Fibroblast of skin of right quadriceps (primary cell): Measurements from ENCODE around the gene RPS2.

Experiments used
- DNase-seq: peaks from one replicate; pipeline ENCODE4 v3.0.0-alpha.2; 2013

Gene RPS2

DNA sequence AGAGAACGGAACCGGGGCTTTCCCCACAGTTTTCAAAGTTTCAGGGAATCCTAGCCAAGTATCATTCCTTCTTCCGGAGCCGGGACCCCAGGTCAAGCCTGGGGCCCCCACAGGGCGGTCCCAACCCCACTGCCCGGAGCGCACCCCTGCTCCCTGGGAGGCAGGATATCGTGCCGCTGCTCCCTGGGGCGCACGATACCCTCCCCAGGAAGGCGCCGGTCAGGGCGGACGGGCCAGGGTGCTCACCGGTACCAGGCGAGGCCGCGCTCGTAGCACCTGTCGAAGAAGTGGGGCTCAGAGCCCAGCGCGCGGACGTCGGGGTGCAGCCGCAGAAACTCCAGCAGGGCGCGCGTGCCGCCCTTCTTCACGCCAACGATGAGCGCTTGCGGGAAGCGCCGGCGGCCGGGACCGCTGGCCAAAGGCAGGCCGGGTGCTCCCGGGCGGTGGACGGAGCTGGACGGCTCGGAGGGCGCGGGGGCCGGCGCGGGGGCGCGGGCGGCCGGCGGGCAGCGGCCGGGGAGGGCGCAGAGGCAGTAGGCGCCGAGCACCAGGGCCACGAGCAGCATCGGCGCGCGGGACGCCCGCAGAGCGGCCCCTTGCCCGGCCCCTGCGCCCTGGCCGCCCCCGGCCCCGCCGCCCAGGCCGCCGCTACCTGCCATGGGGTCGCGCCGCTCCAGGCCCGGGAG lies 46.8 kb downstream of the RPS2 start:
- DNase-seq, result no peak

DNA sequence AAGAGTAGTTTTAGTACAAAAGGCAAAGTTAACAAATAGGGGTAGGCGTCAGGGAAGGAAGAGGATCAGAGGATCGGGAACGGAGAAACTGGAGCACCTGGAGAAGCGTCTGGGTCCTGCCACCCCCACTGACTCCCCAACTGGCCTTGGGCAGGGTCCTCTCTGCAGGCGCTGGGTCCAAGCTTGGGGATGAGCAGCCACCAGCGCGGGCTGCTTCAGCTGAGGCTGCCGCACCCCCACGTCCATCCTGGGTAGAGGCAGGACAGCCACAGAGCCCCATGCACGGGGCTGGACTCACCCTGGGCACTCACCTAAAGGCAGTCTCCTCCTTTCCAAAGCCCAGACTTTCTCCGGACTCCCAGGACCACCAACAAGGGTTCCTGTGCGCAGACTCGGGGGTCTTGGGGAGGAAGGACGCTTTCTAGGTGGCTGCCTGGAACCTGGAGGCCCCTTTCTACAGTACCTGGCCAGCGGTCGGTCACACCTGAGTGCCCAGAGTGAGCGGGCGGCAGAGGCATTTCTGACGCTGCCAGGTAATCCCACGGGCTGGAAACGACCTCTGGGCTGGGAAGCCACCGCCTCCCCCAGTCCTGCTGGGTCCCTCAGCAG lies 47.5 kb downstream of the RPS2 start:
- DNase-seq, result no peak

DNA sequence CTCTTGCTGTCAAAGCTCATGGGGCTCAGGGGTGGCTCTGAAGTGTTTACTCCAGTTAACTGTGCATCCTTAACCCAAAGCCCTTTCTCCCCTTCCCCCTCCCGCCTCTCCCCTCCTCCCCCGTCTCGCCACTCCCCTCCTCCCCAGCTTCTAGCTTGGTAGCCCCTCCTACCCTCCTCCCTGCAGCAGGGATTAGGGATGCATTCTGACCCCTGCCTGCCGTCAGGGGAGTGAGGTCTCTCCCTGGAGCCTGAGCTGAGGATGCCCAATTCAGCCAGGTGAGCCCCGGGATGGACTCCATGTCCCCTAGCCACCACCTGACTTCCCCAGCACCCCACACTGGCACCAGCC lies 48.0 kb downstream of the RPS2 start:
- DNase-seq, result no peak

DNA sequence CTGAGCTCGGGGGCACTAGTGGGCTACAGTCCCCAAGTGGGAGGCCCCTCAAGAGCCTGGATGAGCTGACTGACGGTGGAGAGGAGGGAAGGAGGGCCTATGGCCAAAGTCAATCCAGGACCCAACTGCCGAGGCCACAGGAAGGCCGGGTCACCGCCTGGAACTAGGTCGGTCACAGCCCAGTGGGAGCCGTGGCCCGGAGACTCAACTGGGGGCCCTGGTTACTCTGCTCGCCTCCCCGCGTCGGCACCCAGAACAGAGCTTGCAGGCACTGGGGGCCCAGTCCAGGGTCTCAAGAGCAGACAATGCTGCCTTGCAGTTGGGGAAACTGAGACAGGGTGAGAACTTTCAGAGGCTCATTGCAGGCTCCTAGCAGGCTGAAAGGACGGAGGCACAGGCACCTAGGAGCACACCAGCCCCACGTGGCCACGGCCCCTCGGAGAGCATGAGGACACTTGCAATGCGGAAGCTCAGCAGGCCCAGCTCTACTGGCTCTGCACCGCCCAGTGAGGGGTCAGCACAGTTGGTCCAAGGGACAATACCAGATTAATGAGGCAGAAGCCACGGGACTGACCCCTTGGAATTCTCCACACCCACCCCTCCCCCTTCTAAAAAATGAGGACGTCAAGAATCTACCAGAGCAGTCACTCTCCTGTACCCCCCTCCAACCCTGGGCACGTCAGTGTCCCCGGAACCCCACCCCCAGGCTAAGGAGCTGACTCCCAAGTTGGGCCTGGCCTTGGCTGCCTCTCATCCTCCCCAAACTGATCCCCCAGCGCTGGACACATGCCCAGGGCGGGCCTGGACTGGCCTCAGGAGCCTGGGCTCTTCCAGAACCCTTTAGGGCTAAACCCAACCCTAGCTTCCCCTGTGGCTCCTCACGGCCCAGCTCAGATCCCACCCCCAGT lies 48.6 kb downstream of the RPS2 start:
- DNase-seq, result no peak

DNA sequence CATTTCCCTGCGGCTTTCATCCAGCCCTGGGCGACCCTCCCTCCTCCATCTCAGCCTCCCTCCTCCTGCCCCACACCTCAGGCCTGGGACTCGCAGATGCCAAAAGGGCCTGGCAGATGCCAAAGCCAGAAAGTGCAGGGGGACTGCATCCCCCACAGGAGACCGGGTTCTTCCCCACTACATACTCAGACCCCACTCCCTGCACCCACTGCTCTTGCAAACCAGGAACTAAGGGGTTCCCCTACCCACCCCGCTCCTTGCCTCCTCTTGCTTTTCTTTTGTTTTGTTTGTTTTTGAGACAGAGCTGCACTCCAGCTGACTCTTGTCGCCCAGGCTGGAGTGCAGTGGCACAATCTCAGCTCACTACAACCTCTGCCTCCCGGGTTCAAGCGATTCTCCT lies 49.6 kb downstream of the RPS2 start:
- no peak for DNase-seq

DNA sequence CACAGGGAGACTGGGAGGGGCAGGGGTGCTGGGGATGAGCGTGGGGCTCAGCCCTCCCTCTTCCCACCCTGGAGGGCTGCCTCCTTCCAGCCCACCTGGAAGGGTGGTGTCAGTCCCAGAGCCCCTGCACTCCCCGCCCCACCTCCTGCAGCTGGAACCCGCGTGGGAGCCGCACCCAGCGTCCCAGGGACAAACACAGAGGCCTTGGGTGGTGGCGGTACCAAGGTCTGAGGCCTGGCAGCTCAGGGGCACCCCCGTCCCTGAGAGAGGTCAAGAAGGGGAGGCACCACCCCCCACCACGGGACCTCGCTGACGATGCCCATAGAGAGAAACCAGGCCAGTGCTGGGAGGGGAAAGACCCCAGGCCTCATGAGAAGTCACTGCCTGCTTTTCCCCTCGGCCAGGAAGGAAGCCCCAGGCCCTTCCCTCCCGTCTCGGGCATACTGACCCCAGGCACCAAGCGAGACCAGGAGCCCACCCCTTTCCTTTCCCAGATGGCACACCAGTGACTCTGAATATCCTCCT lies 50.5 kb downstream of the RPS2 start:
- no peak for DNase-seq

DNA sequence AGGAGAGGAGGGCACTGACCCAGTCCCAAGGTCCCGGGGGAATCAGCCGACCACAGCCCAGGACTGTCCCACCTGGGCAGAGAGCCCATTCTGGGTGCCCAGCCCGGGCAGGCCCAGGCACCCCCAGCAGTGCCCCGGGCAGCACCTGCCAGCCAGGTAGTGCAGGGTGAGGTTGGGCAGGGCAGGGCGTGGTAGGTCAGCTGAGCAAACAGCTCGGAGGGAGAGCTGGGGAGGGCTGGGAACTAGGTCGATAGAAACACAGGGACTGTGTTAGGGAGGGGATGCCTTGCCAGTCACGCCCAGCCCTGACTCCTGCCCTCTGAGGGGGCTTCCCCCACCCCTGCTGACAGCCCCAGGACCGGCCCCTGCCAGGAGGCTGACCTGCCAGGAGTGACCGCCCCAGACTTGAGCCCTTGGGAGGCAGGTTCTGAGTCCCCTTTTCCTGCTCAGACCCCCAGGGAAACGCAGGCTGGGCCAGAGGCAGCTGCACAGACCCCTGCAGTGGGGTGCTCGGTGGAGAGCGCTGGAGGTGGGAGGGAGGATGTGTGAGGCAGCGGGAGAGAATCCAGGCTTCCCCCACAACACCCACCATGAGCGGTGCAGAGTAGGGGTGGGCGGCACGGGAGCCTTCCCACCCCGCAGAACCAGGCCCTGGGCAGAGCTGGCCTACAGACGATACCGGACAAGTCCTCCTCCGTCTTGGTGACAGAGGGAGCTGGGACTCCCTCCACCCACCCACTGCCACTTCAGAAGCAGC lies 51.1 kb downstream of the RPS2 start:
- DNase-seq, result no peak

DNA sequence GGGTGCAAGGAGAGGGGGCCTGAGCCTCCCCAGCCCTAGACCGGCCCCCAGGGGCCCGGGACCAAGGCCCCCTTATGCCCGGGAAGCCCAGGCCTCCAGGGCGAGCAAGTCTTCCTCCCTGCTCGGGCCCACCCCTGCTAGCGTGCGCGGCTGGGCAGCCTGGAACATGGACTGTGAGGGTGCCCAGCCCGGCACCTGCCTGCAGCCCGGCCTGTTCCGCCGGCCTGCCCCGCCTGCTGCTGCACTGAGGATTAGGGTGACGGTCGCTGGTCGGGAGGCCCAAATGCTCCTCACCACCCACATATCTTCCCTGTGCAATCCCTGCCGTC lies 52.4 kb downstream of the RPS2 start:
- no peak for DNase-seq
